Measurements from ENCODE around the gene SPTY2D1.
A peak's percentile ranks its signal among the peaks of the same experiment; 100 is the strongest.
"Not testable (repeated sequence)": the region's sequence is repeated elsewhere in the genome, so short reads cannot be mapped to it uniquely, and the experiment has no call there.

SPTY2D1 gene

DNA sequence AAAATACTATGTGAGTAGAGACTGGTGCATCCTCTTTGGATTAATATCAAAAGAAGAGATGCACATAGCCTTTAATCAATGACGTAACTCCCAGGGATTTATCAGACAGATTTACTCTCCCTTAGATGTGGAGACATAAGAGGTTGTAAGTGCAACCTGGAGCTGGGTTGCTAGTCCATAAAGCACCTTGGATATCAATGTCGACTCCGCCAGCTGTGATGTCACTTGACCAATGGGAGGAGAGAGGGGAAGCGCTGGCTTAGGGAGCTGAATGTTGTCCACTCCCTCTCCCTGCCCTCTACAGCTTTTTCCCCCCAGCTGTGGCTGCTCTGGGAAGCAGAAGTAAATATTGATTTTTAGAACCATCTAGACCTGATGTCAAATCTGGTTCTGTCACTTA is 35.6 kb upstream of the SPTY2D1 start:
- TF ChIP-seq, protein P1, sequence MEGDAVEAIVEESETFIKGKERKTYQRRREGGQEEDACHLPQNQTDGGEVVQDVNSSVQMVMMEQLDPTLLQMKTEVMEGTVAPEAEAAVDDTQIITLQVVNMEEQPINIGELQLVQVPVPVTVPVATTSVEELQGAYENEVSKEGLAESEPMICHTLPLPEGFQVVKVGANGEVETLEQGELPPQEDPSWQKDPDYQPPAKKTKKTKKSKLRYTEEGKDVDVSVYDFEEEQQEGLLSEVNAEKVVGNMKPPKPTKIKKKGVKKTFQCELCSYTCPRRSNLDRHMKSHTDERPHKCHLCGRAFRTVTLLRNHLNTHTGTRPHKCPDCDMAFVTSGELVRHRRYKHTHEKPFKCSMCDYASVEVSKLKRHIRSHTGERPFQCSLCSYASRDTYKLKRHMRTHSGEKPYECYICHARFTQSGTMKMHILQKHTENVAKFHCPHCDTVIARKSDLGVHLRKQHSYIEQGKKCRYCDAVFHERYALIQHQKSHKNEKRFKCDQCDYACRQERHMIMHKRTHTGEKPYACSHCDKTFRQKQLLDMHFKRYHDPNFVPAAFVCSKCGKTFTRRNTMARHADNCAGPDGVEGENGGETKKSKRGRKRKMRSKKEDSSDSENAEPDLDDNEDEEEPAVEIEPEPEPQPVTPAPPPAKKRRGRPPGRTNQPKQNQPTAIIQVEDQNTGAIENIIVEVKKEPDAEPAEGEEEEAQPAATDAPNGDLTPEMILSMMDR (IDR thresholded peaks at IDR 0.05; ENCODE audit: low read length, missing control alignments) = no peak
- no peak for DNase-seq (ENCODE audit: low read depth)
- H3K4me3 ChIP-seq (replicated peaks; ENCODE audit: low read depth, low read length) = no peak overlapping the region

DNA sequence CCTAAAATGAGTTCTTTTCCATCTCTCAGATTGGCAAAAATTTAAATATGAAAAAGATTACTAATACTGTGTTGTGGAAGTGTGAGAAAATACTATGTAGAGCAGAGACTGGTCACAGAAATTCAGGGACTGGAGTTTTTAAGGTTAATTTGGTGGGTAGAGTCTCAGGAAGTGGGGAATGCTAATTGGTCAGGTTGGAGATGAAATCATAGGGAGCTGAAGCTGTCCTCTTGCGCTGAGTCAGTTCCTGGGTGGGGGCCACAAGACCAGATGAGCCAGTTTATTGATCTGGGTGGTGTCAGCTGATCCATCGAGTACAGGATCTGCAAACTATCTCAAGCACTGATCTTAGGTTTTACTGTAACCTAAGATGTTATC is 35.1 kb upstream of the SPTY2D1 start:
- no peak overlapping the region for H3K4me3 ChIP-seq (replicated peaks; ENCODE audit: low read depth, low read length)
- DNase-seq (ENCODE audit: low read depth) = no peak
- TF ChIP-seq, protein P1 (IDR thresholded peaks at IDR 0.05; ENCODE audit: low read length, missing control alignments) = no peak

DNA sequence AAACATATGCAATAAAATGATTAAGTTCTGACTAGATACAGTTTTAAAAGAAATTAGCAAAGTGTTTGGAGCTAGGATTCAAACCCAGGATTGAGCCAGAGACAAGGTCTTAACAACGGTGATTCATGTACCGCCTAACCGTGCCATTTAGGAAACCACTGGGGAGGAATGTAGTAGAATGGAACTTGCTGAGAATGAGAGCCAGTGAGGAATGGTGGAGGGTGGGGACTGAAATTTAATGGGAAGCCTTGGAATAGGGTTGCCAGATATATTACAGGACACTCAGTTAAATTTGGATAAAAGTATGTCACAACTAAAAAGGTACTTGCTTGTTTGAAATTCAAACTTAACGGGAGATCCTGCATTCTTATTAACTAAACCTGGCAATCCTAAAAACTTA is 34.0 kb upstream of the SPTY2D1 start:
- TF ChIP-seq, protein P1 (IDR thresholded peaks at IDR 0.05; ENCODE audit: low read length, missing control alignments) = no peak
- no peak overlapping the region for H3K4me3 ChIP-seq (replicated peaks; ENCODE audit: low read depth, low read length)
- DNase-seq (ENCODE audit: low read depth) = no peak

DNA sequence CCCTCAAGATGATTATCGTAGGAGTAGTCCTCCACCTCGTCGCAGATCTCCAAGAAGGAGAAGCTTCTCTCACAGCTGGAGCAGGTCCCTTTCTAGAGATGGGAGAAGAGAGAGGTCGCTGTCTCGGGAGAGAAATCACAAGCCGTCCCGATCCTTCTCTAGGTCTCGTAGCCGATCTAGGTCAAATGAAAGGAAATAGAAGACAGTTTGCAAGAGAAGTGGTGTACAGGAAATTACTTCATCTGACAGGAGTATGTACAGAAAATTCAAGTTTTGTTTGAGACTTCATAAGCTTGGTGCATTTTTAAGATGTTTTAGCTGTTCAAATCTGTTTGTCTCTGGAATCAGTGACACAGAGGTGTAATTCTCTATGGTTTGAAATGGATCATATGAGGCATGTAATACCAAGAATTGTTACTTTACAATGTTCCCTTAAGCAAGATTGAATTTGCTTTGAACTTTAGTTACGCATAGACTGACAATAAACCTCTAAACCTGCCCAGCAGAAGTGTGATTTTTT is 31.3 kb upstream of the SPTY2D1 start:
- DNase-seq (ENCODE audit: low read depth); H3K4me3 ChIP-seq (replicated peaks; ENCODE audit: low read depth, low read length): not testable (repeated sequence)

DNA sequence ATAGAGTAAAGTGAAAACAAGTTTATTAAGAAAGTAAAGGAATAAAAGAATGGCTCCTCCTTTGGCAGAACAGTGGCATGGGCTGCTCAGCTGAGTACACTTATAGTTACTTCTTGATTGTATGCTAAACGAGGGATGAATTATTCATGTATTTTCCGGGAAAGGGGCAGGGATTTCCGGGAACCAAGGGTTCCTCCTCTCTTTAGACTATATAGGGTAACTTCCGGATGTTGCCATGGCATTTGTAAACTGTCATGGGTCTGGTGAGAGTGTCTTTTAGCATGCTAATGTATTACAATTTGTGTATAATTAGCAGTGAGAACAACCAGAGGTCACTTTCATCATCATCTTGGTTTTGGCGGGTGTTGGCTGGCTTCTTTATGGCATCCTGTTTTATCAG is 23.5 kb upstream of the SPTY2D1 start:
- TF ChIP-seq, protein P1 (IDR thresholded peaks at IDR 0.05; ENCODE audit: low read length, missing control alignments) = no peak
- no peak overlapping the region for H3K4me3 ChIP-seq (replicated peaks; ENCODE audit: low read depth, low read length)
- no peak for DNase-seq (ENCODE audit: low read depth)

DNA sequence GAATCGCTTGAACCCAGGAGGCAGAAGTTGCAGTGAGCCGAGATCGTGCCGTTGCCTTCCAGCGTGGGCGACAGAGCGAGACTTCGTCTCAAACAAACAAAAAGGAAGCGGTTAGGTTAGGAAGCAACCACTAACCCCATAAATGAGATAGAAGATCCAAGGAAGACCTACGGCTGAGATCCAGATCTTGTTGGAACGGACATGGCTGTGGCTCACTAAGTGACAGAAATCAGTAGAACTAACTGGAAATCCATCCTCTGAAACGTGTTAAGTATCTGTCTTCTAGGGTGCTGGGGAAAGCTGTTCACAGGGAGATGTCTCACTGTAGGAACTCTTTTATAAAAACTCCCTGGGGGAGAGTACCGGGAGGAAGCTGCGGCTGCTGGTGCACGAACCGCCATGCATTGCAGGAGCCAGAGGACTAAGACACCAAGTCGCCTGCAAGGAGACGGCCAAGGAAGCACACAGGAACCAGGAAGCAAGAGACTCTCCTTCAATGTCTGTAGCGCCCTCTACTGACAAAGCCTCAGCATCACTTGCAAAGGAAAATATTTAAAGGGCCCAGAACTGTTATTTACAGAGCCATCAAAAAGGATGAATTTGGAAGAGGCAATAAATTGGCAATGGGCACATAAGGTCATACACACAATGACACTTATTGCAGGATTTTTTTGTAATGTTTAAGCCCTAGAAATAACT is 16.9 kb upstream of the SPTY2D1 start:
- H3K4me3 ChIP-seq (replicated peaks; ENCODE audit: low read depth, low read length) = no peak overlapping the region
- DNase-seq (ENCODE audit: low read depth) = peak; percentile 83
- TF ChIP-seq, protein P1 (IDR thresholded peaks at IDR 0.05; ENCODE audit: low read length, missing control alignments) = peak; percentile 78

DNA sequence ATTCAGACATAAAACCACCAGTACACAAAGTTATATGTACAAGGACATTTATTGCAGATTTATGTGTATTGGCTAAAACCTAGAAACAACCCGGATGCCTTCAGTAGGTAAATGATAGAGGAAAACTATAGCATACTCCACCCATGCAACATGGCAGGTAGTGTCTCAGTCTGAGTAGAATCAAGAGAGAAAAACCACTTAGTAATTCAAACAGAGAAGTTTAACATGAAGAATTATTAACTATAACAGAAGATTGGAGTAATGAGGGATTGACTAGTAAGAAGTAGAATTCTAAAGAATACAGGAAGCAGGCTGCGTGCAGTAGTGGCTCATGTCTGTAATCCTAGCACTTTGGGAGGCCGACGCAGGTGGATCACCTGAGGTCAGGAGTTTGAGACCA is 16.2 kb upstream of the SPTY2D1 start:
- TF ChIP-seq, protein P1 (IDR thresholded peaks at IDR 0.05; ENCODE audit: low read length, missing control alignments) = no peak
- DNase-seq (ENCODE audit: low read depth) = no peak
- H3K4me3 ChIP-seq (replicated peaks; ENCODE audit: low read depth, low read length) = no peak overlapping the region

DNA sequence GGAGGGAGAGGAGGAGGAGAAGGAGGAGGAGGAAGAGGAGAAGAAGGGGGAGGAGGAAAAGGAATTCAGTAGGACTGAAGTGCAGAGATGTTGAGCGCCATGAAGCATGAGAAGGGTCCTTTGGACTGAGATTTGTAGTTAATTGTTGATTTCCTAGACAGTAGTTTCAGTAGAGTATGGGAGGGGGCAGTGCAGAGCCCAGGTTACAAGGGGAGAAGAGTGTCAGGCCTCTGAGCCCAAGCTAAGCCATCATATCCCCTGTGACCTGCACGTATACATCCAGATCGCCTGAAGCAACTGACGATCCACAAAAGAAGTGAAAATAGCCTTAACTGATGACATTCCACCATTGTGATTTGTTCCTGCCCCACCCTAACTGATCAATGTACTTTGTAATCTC is 8.9 kb upstream of the SPTY2D1 start:
- not testable (repeated sequence) for DNase-seq (ENCODE audit: low read depth); H3K4me3 ChIP-seq (replicated peaks; ENCODE audit: low read depth, low read length)
